K562 (cell line): Measurements from ENCODE around the gene IL17REL. TPM values are rescaled to one million over a fixed set of nuclear protein-coding genes. Genes with fewer than 3 reads are reported as not detected.

Source experiments
- ATAC-seq: fragments of 200-7000 bp; cut with Tn5 transposase; 3 replicates; pipeline ENCODE4 v1.9.1; 2020; ENCODE audit warnings: moderate library complexity
- BruUV-seq: library from RNA; stranded (reverse); fragments of 400-500 nt; replicated peaks from 2 replicates; lab custom pipeline; 2021; lab: Mats Ljungman, UMichigan
- CTCF ChIA-PET: fragments of 300-600 bp; formaldehyde crosslinking; extraction: SDS; loops from one replicate; lab custom pipeline; 2021; ENCODE audit warnings: low intra/inter-chr PET ratio; lab: Yijun Ruan, JAX
- POLR2A ChIA-PET: fragments of 300-600, 350-650 bp; sonication (Branson Sonifier 250); formaldehyde crosslinking; extraction: SDS; loops from one replicate; lab custom pipeline; 2021; ENCODE audit warnings: antibody characterized with exemption, inconsistent platforms; lab: Yijun Ruan, JAX
- DNase-seq, 4 experiments: peaks; one replicate each; pipeline versions ENCODE4 v3.0.0 to v3.0.0-alpha.2; 2011 to 2018; ENCODE audit warnings: low spot score in 3 of 4, mixed read lengths in 3 of 4; ENCODE audit errors: extremely low read depth in 1 of 4
- FAIRE-seq: peaks from 2 replicates; lab custom pipeline; 2011; peaks lifted over from hg19 to GRCh38; lab: Jason Lieb, UNC
- H2AFZ ChIP-seq: 2 replicates; pipeline ENCODE4 v1.6.0; 2011; ENCODE audit warnings: low read depth, low read length, control low read depth, inconsistent platforms
- H3K27ac ChIP-seq: fragments of 200-600 bp; 3 replicates; pipeline ENCODE4 v1.8.0; 2011; ENCODE audit warnings: low read depth, mild to moderate bottlenecking, control low read depth, inconsistent platforms, low read length, moderate library complexity, mixed read lengths; ENCODE audit errors: extremely low read depth
- H3K27me3 ChIP-seq, 2 experiments: fragments of 300-600 bp in 1 of 2; 2 replicates in 1 of 2; 3 replicates in 1 of 2; pipeline versions ENCODE4 v1.6.0 to v1.8.0; 2011; ENCODE audit warnings: inconsistent platforms in 2 of 2, low read length in 2 of 2, mild to moderate bottlenecking in 1 of 2, mixed read lengths in 1 of 2, moderate library complexity in 1 of 2; ENCODE audit not compliant: control insufficient read depth in 2 of 2, insufficient read depth in 2 of 2
- H3K36me3 ChIP-seq: fragments of 300-600 bp; 3 replicates; pipeline ENCODE4 v1.8.0; 2011; ENCODE audit warnings: mild to moderate bottlenecking, low read length, inconsistent platforms; ENCODE audit not compliant: control insufficient read depth, insufficient read depth
- H3K4me1 ChIP-seq, 2 experiments: fragments of 200-600 bp in 1 of 2; replicated peaks in 1 of 2; 2 replicates in 1 of 2; 3 replicates in 1 of 2; pipeline versions ENCODE4 v1.5.1 to v1.8.0; 2011; ENCODE audit warnings: inconsistent platforms in 2 of 2, low read length in 2 of 2, mild to moderate bottlenecking in 1 of 2, mixed read lengths in 1 of 2, moderate library complexity in 1 of 2; ENCODE audit not compliant: control insufficient read depth in 2 of 2, insufficient read depth in 2 of 2
- H3K4me2 ChIP-seq: 2 replicates; pipeline ENCODE4 v1.6.1; 2011; ENCODE audit warnings: low read length, control low read depth, inconsistent platforms, mixed read lengths; ENCODE audit not compliant: insufficient read depth
- H3K4me3 ChIP-seq: fragments of 200-600 bp; sonication (generic), shearing (Covaris generic); 2 replicates; pipeline ENCODE4 v1.5.1; 2016; ENCODE audit warnings: control low read depth, inconsistent platforms
- H3K79me2 ChIP-seq: fragments of 200-600 bp; 3 replicates; pipeline ENCODE4 v1.8.0; 2011; ENCODE audit warnings: low read length, inconsistent platforms; ENCODE audit not compliant: control insufficient read depth, insufficient read depth
- H3K9ac ChIP-seq, 2 experiments: 2 replicates each; pipeline versions ENCODE4 v1.6.0 to v1.6.1; 2011; ENCODE audit warnings: low read depth in 2 of 2, low read length in 2 of 2, control low read depth in 1 of 2, inconsistent platforms in 1 of 2, mild to moderate bottlenecking in 1 of 2, mixed read lengths in 1 of 2; ENCODE audit not compliant: insufficient read depth in 1 of 2
- H3K9me1 ChIP-seq: one replicate; pipeline ENCODE4 v1.6.0; 2011; ENCODE audit warnings: inconsistent platforms, mild to moderate bottlenecking, low read length, moderate library complexity; ENCODE audit not compliant: control insufficient read depth, insufficient read depth
- H3K9me3 ChIP-seq: replicated peaks from 2 replicates; pipeline ENCODE4 v1.5.1; 2011; ENCODE audit warnings: low read depth, low read length, inconsistent platforms; ENCODE audit not compliant: control insufficient read depth, insufficient read depth
- H4K20me1 ChIP-seq: replicated peaks from 2 replicates; pipeline ENCODE4 v1.6.1; 2011; ENCODE audit warnings: low read length, inconsistent platforms, mixed read lengths; ENCODE audit not compliant: control insufficient read depth, insufficient read depth
- ATF1 ChIP-seq, 2 experiments: fragments of 450-650 bp in 1 of 2; IDR thresholded peaks; 2 replicates each; pipeline ENCODE4 v1.6.1; 2016; ENCODE audit warnings: missing compliant biosample characterization in 1 of 2, missing genetic modification characterization in 1 of 2
- FOXK2 ChIP-seq, 2 experiments: fragments of 450-650 bp; IDR thresholded peaks in 1 of 2; conservative IDR thresholded peaks in 1 of 2; 2 replicates each; pipeline ENCODE4 v1.6.1; 2016; ENCODE audit warnings: low read depth in 2 of 2, mild to moderate bottlenecking in 1 of 2
- JUN ChIP-seq, 2 experiments: sonication (generic) in 1 of 2; formaldehyde crosslinking in 1 of 2; IDR thresholded peaks; 2 replicates each; pipeline versions ENCODE4 v1.6.1 to v1.8.0; 2012 to 2022; ENCODE audit warnings: borderline replicate concordance in 2 of 2, mild to moderate bottlenecking in 2 of 2, improper control_type of control experiment in 1 of 2, low read depth in 1 of 2, low read length in 1 of 2, missing genetic modification reagents in 1 of 2
- NRF1 ChIP-seq, 2 experiments: fragments of 450-650 bp; IDR thresholded peaks in 1 of 2; conservative IDR thresholded peaks in 1 of 2; 2 replicates each; pipeline ENCODE4 v1.6.1; 2014; ENCODE audit warnings: mild to moderate bottlenecking in 2 of 2
- PHF8 ChIP-seq: fragments of 200-600 bp; sonication (generic); IDR thresholded peaks from 2 replicates; pipeline ENCODE4 v1.6.1; 2012; ENCODE audit warnings: mixed run types, mild to moderate bottlenecking, inconsistent platforms, low read length, moderate library complexity, borderline replicate concordance
- ZNF197 ChIP-seq: fragments of 200-800 bp; sonication (Bioruptor generic); IDR thresholded peaks from 2 replicates; pipeline ENCODE4 v1.6.1; 2016; ENCODE audit warnings: low read depth, missing genetic modification characterization, missing compliant biosample characterization
- ZNF263 ChIP-seq: sonication (generic); formaldehyde crosslinking; IDR thresholded peaks from 2 replicates; pipeline ENCODE4 v1.8.0; 2022; ENCODE audit warnings: mild to moderate bottlenecking, missing genetic modification reagents, borderline replicate concordance
- WGBS: fragments of 100-300 bp; shearing (Covaris generic); methylation state at CpG from one replicate; pipeline ENCODE4 v1.1.6; 2016; ENCODE audit warnings: low coverage, mixed read lengths; ENCODE audit not compliant: insufficient coverage; ENCODE audit errors: missing lambda C conversion rate; 5-methylcytosine and 5-hydroxymethylcytosine counted together
- in situ Hi-C: fragments of 300-500 bp; cut with MboI; formaldehyde crosslinking; loops from 4 replicates; pipeline ENCODE4 v1.15.0; 2018; ENCODE audit warnings: inconsistent platforms, mixed read lengths
- intact Hi-C: fragments of 100-400 bp; cut with micrococcal nuclease; formaldehyde crosslinking; loops from 2 replicates; pipeline ENCODE4 v1.14.2; 2022
- polyA plus RNA-seq, 8 experiments: library from polyadenylated mRNA; depleted of rRNA in 4 of 8; stranded (reverse) in 5 of 8; unstranded in 3 of 8; fragments of >200 nt; fragmentation: Nextera tagmentation in 2 of 8; fragmentation: Illumina TruSeq in 1 of 8; extraction: Ambion mirVana in 2 of 8; extraction: Trizol in 1 of 8; gene quantifications; 2 replicates each; pipeline versions ENCODE4 v1.2.1 to v1.2.3, GENCODE V29; 2011 to 2014; ENCODE audit warnings: inconsistent platforms in 1 of 8, missing spikeins in 1 of 8
- total RNA-seq, 7 experiments: library from RNA; depleted of rRNA in 6 of 7; stranded (reverse); fragments of >200 nt in 6 of 7; fragmentation: Illumina TruSeq in 2 of 7; extraction: Trizol in 2 of 7; gene quantifications; 2 replicates each; pipeline versions ENCODE4 v1.2.1 to v1.2.3, GENCODE V29; 2011 to 2021; ENCODE audit warnings: low replicate concordance in 1 of 7
- TF ChIP-seq, protein P1 (sequence below), 3 experiments: fragments of 200-800 bp in 1 of 3; fragments of 250-450 bp in 1 of 3; fragments of 450-650 bp in 1 of 3; sonication (Bioruptor Pico) in 1 of 3; sonication (Bioruptor generic) in 1 of 3; formaldehyde crosslinking in 1 of 3; IDR thresholded peaks; 2 replicates each; pipeline versions ENCODE4 v1.6.1 to v1.8.0; 2016 to 2022; ENCODE audit warnings: mild to moderate bottlenecking in 2 of 3, missing genetic modification characterization in 2 of 3, missing compliant biosample characterization in 1 of 3, moderate library complexity in 1 of 3

Gene IL17REL
- total and polyA plus RNA-seq, 9 of the 15 experiments (the other 6 are each of a cell fraction or from before 2014, with no cell fraction given): 0.05 to 0.42 (median 0.11) TPM; not detected in 4

DNA sequence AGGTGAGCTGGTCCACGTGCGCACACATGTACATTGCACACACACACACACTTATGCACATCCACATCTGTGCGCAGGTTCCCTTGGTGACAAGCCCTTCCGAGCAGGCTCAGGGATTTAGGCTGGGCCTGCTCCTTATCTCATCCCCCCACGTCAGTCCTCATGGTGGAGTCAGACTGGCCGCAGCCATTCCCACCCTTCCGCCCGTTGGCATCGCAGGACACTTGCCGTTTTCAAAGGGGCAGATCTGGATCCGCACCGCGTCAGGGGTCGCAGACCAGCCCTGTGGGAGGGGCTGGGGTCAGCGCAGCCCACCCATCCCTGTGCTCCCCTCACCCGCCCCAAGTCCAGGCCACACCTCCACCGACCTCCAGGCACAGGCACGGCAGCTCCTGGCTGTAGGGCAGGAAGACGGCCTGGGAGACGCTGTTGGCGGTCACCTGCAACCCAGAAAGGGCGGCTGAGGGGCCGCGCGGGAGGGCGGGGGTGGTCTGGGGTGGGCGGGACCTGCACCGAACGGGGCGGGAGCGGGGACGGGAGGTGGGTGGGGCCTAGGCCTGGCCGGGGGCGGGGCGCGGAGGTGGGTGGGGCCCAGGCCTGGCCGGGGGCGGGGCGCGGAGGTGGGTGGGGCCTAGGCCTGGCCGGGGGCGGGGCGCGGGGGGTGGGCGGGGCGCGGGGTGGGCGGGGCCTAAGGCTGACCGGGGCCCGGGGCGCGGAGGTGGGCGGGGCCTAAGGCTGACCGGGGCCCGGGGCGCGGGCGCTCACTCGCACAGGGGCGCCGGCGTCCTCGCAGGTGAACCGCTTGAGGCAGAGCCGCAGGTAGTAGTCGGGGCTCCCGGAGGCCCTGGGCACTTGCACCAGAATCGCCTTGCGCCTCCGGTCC is 13.3 kb downstream of the IL17REL start:
- in situ Hi-C loops (no loop called here), intact Hi-C loops (no loop called here)
- H3K4me1 ChIP-seq: peaks cover 0 to 73% of the 10 kb centered on the region in 2 experiments; a peak in 3 of 5 replicates
- H4K20me1 ChIP-seq: no peaks in the 10 kb centered on the region
- 10% methylated on average over 15 of the region's 70 CpGs for WGBS
- peak overlapping the region; percentile 43 for H3K4me3 ChIP-seq
- H3K9ac ChIP-seq: peak overlapping the region; percentile 70 to 94; a peak in 3 of 4 replicates
- no peaks in the 10 kb centered on the region for H3K79me2 ChIP-seq
- no peaks in the 10 kb centered on the region for H3K36me3 ChIP-seq
- ATAC-seq: peak; percentile 79
- no peaks in the 10 kb centered on the region for H3K9me1 ChIP-seq
- no peaks in the 10 kb centered on the region for H3K27me3 ChIP-seq
- ChIA-PET CTCF (no interaction called here), POLR2A (interaction anchor here (0.6 to 0.7 kb wide), 2 partner anchors 125 to 142 kb away, joined by 3 read pairs; no protein-coding TSS in a partner anchor)
- H3K9me3 ChIP-seq: no peaks in the 10 kb centered on the region
- peak; percentile 60 to 91 (median 86) for DNase-seq
- H2AFZ ChIP-seq: peak overlapping the region; percentile 99
- no TSS peak for BruUV-seq
- peak; percentile 63 for FAIRE-seq
- H3K4me2 ChIP-seq: peak overlapping the region; percentile 85
- peak overlapping the region; percentile 81 for H3K27ac ChIP-seq
- TF ChIP-seq ZNF263 (CRISPR knock-in tag) (peak; percentile 39; the same call in 1 of the 2 replicates), NRF1 (conservative IDR thresholded peaks at IDR 0.05 in 1 of 2, IDR thresholded peaks at IDR 0.05 in 1 of 2) (peak; percentile 54 to 61), JUN (IDR thresholded peaks at IDR 0.05; ENCODE audit: borderline replicate concordance, low read depth, low read length) (no peak), JUN (CRISPR knock-in tag; IDR thresholded peaks at IDR 0.05; ENCODE audit: borderline replicate concordance) (no peak), ATF1 (CRISPR knock-in tag; IDR thresholded peaks at IDR 0.05) (no peak), ATF1 (tag; IDR thresholded peaks at IDR 0.05) (peak; percentile 86), PHF8 (peak; percentile 57; the same call in 1 of the 2 replicates), FOXK2 (conservative IDR thresholded peaks at IDR 0.05 in 1 of 2, IDR thresholded peaks at IDR 0.05 in 1 of 2; ENCODE audit: low read depth in 2 of 2) (no peak), ZNF197 (CRISPR knock-in tag) (no peak)
- TF ChIP-seq, protein P1, sequence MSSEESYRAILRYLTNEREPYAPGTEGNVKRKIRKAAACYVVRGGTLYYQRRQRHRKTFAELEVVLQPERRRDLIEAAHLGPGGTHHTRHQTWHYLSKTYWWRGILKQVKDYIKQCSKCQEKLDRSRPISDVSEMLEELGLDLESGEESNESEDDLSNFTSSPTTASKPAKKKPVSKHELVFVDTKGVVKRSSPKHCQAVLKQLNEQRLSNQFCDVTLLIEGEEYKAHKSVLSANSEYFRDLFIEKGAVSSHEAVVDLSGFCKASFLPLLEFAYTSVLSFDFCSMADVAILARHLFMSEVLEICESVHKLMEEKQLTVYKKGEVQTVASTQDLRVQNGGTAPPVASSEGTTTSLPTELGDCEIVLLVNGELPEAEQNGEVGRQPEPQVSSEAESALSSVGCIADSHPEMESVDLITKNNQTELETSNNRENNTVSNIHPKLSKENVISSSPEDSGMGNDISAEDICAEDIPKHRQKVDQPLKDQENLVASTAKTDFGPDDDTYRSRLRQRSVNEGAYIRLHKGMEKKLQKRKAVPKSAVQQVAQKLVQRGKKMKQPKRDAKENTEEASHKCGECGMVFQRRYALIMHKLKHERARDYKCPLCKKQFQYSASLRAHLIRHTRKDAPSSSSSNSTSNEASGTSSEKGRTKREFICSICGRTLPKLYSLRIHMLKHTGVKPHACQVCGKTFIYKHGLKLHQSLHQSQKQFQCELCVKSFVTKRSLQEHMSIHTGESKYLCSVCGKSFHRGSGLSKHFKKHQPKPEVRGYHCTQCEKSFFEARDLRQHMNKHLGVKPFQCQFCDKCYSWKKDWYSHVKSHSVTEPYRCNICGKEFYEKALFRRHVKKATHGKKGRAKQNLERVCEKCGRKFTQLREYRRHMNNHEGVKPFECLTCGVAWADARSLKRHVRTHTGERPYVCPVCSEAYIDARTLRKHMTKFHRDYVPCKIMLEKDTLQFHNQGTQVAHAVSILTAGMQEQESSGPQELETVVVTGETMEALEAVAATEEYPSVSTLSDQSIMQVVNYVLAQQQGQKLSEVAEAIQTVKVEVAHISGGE (CRISPR knock-in tag; IDR thresholded peaks at IDR 0.05): 0 out of 6 replicates have a peak, but pooled peaks of 1 of the 3 experiments have one; percentile 17
